ENCODE measurements around the gene NTN5. TPM values are rescaled to one million over a fixed set of nuclear protein-coding genes. Genes with fewer than 3 reads are reported as not detected.
A peak's percentile ranks its signal among the peaks of the same experiment; 100 is the strongest.

NTN5 gene
- total RNA-seq, 1 experiment from 2014 or later = not detected

- Mint-ChIP-seq H3K4me3 (ENCODE audit: unreplicated experiment) (peak overlapping the region; percentile 89), H3K4me1 (ENCODE audit: insufficient read depth, unreplicated experiment) (peaks cover 24% of the 10 kb centered on the region), H3K9me3 (ENCODE audit: unreplicated experiment) (no peaks in the 10 kb centered on the region), H3K27me3 (ENCODE audit: insufficient read depth, unreplicated experiment) (no peaks in the 10 kb centered on the region), H3K27ac (ENCODE audit: low read depth, unreplicated experiment) (no peak overlapping the region), H3K36me3 (ENCODE audit: insufficient read depth, unreplicated experiment) (no peaks in the 10 kb centered on the region)
- BruUV-seq (replicated peaks) = no TSS peak
- CTCF ChIA-PET = interaction anchor here (0.6 to 0.7 kb wide), 2 partner anchors 40 to 225 kb away, joined by 3 to 4 read pairs; no protein-coding TSS in a partner anchor
- no peak for DNase-seq (ENCODE audit: unreplicated experiment)
- intact Hi-C loops (cut with micrococcal nuclease) = no loop called here
- POLR2A ChIA-PET = interaction anchor here (0.6 to 1.2 kb wide), 3 partner anchors 9 to 152 kb away, joined by 3 to 4 read pairs (median 3); no protein-coding TSS in a partner anchor
- no peak for TF ChIP-seq CTCF (IDR thresholded peaks at IDR 0.05; ENCODE audit: unreplicated experiment)
These were observed 42.9 kb upstream of the NTN5 start for GRCh38 chr19:48715681-48716171.

DNA sequence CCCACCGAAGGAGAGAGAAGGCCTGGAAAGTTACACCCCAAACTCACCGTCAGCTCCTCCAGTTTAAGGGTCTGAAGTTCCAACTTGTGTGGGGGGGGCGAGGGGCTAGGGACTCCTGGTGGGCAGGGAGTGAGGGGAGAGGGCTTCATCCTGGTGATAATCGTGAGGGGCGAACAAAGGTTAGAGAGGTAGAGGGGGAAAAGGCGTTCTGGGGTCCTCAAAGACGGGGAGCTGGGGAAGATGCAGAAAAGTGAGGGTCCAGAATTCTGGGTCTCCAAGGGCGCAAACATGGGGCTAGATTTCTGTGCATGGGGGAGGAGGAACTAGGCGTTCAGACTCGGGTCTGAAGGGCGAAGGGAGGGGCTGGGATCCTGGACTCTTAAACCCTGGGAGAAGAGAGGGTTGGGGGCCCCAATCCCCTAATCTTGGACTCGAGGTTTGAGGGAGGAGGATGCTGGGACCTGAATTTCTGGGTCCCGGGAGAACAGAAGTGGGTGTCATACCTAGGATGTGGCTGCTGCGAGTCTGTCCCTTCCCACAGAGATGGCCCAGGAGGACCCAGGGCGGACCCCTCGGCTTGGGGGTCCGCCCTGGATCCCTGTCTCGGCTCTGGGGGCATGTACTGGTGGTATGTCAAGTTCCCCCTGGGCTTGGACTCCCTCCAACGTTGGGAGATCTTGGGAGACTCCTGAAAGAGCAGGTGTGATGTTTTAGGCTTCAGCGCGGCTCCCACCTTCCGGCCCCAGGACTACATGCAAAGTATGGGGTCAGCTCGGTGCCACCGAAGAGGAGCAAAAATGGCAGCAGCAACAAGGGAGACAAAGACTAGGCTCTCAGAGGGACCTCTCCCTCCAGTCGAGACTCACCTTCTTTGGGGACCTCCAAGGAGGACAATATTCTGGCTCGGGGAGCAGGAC, 42.2 kb upstream of the NTN5 start:
- CTCF ChIA-PET = interaction anchor here (0.5 to 0.7 kb wide), 4 partner anchors 29 to 908 kb away, joined by 3 to 4 read pairs (median 3); no protein-coding TSS in a partner anchor
- Mint-ChIP-seq H3K9me3 (ENCODE audit: unreplicated experiment) (no peaks in the 10 kb centered on the region), H3K27ac (ENCODE audit: low read depth, unreplicated experiment) (peak overlapping the region; percentile 91), H3K36me3 (ENCODE audit: insufficient read depth, unreplicated experiment) (no peaks in the 10 kb centered on the region), H3K4me1 (ENCODE audit: insufficient read depth, unreplicated experiment) (peaks cover 19% of the 10 kb centered on the region), H3K27me3 (ENCODE audit: insufficient read depth, unreplicated experiment) (no peaks in the 10 kb centered on the region), H3K4me3 (ENCODE audit: unreplicated experiment) (peak overlapping the region; percentile 89)
- no peak for TF ChIP-seq CTCF (IDR thresholded peaks at IDR 0.05; ENCODE audit: unreplicated experiment)
- no peak for DNase-seq (ENCODE audit: unreplicated experiment)
- intact Hi-C loops (cut with micrococcal nuclease) = loop anchor here (5.0 kb wide), 1 partner anchor 38 kb away; no protein-coding TSS in a partner anchor
- POLR2A ChIA-PET = interaction anchor here (0.6 to 1.4 kb wide), 10 partner anchors 10 to 511 kb away, joined by 3 to 9 read pairs (median 4); partner anchors contain the start of genes CA11, FUT2 and PPP1R15A
- no TSS peak for BruUV-seq (replicated peaks)

DNA sequence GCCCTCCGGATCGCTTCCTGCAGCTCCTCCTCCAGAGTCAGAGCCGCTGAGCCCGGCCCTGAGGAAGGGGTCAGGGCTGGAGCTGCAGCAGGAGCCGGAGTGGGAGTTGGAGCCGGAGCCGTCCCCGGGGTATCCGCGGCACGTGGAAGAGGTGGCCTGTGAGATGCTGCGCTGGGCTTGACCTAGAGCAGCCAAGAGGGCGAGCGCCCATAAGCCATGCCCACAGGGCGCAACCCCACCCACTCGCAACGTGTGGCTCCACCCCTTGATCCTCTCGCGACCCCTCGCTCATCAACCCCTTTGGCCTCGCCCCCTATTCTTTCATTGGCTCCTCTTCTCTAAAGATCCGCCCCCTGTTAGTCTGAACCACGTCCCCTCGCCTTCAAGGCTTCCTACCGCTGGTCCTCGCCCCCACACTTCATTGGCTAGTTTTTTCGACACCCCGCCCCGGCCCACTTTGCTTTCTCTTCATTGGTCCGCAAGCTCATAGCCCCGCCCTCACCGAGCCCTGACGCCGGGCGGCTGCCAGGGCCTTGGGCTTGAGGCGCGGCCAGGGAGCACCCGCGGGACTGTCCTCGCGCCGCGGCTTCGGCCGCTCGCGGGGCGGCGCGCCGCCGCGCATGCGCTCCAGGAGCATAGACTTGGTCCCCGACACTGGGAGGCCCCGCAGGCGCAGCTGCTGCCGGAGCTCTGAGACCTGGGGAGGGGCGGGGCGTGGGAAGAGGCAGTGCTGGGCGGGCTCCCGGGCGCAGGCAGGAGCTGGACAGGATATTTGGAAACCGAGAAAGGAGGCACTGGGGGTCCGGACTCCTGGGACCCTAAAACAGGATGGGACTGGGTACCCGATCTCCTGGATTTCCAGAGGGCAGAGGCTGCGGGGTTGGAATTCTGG, 41.3 kb upstream of the NTN5 start:
- no peaks in the 10 kb centered on the region for H3K27me3 Mint-ChIP-seq (ENCODE audit: insufficient read depth, unreplicated experiment)
- peak; percentile 100 for DNase-seq (ENCODE audit: unreplicated experiment)
- ChIA-PET CTCF (interaction anchor here (0.5 to 2.0 kb wide), 5 partner anchors 30 to 907 kb away, joined by 3 to 7 read pairs (median 3); no protein-coding TSS in a partner anchor), POLR2A (interaction anchor here (0.6 to 1.4 kb wide), 14 partner anchors 9 to 1789 kb away, joined by 3 to 9 read pairs (median 4); partner anchors contain the start of genes CA11, FUT2 and PPP1R15A)
- intact Hi-C loops (cut with micrococcal nuclease) = loop anchor here (5.0 kb wide), 1 partner anchor 37 kb away; no protein-coding TSS in a partner anchor
- TF ChIP-seq CTCF (IDR thresholded peaks at IDR 0.05; ENCODE audit: unreplicated experiment) = no peak
- no TSS peak for BruUV-seq (replicated peaks)
- H3K4me1 Mint-ChIP-seq (ENCODE audit: insufficient read depth, unreplicated experiment) = peaks cover 19% of the 10 kb centered on the region
- peak overlapping the region; percentile 91 for H3K27ac Mint-ChIP-seq (ENCODE audit: low read depth, unreplicated experiment)
- no peaks in the 10 kb centered on the region for H3K9me3 Mint-ChIP-seq (ENCODE audit: unreplicated experiment)
- H3K4me3 Mint-ChIP-seq (ENCODE audit: unreplicated experiment) = peak overlapping the region; percentile 89
- no peaks in the 10 kb centered on the region for H3K36me3 Mint-ChIP-seq (ENCODE audit: insufficient read depth, unreplicated experiment)
